Prostate gland (tissue), 2 donors: Measurements from ENCODE around the gene PRND.

Experiments
- CTCF ChIP-seq, 4 experiments: fragments of 200-600 bp in 2 of 4; fragments of 450-650 bp in 2 of 4; sonication (generic) in 2 of 4; IDR thresholded peaks; 1 replicate in 3 of 4; 2 replicates in 1 of 4; pipeline ENCODE4 v1.5.1; 2016 to 2019; ENCODE audit warnings: antibody characterized with exemption in 4 of 4, mild to moderate bottlenecking in 2 of 4, moderate library complexity in 2 of 4
- POLR2A ChIP-seq: fragments of 450-650 bp; IDR thresholded peaks from one replicate; pipeline ENCODE4 v1.6.1; 2016; ENCODE audit warnings: antibody characterized with exemption, mild to moderate bottlenecking

GRCh38 chr20:4763261-4763660 is 41.6 kb downstream of the PRND start:
- TF ChIP-seq CTCF (IDR thresholded peaks at IDR 0.05) (no peak), POLR2A (no peak)
